Measurements from ENCODE around the gene JTB. TPM values are rescaled to one million over a fixed set of nuclear protein-coding genes. Genes with fewer than 3 reads are reported as not detected.
"Not testable (repeated sequence)": the region's sequence is repeated elsewhere in the genome, so short reads cannot be mapped to it uniquely, and the experiment has no call there.

JTB gene
- total RNA-seq, 1 donor = 162 TPM

GRCh38 chr1:154000420-154000819, 22.9 kb upstream of the JTB start:
- TF ChIP-seq CTCF (IDR thresholded peaks at IDR 0.05; ENCODE audit: extremely low read depth, low read depth, low read length) = no peak
- Histone ChIP-seq H3K4me1 (ENCODE audit: insufficient read depth, low read length) (peaks cover 5% of the 10 kb centered on the region), H3K79me2 (ENCODE audit: insufficient read depth, low read length) (no peaks in the 10 kb centered on the region), H3K4me2 (ENCODE audit: insufficient read depth, low read length) (no peak overlapping the region), H3K27me3 (ENCODE audit: insufficient read depth, low read length) (no peaks in the 10 kb centered on the region), H3K9me3 (ENCODE audit: low read depth, low read length) (no peaks in the 10 kb centered on the region), H3K27ac (ENCODE audit: low read depth, low read length) (no peak overlapping the region), H3K4me3 (ENCODE audit: insufficient read depth, low read length) (no peak overlapping the region), H3K36me3 (ENCODE audit: insufficient read depth, low read length) (peaks cover 4% of the 10 kb centered on the region), H4K20me1 (ENCODE audit: insufficient read depth, low read length) (no peaks in the 10 kb centered on the region), H2AFZ (ENCODE audit: low read length) (no peak overlapping the region)
- no peak for DNase-seq (ENCODE audit: insufficient read length, low spot score, missing footprints)

- H2AFZ ChIP-seq (ENCODE audit: low read length); H3K4me3 ChIP-seq (ENCODE audit: insufficient read depth, low read length); H3K9me3 ChIP-seq (ENCODE audit: low read depth, low read length); H3K27ac ChIP-seq (ENCODE audit: low read depth, low read length); H4K20me1 ChIP-seq (ENCODE audit: insufficient read depth, low read length); H3K79me2 ChIP-seq (ENCODE audit: insufficient read depth, low read length); DNase-seq (ENCODE audit: insufficient read length, low spot score, missing footprints); H3K27me3 ChIP-seq (ENCODE audit: insufficient read depth, low read length); H3K4me2 ChIP-seq (ENCODE audit: insufficient read depth, low read length): not testable (repeated sequence)
- Histone ChIP-seq H3K36me3 (ENCODE audit: insufficient read depth, low read length) (peaks cover 26% of the 10 kb centered on the region), H3K4me1 (ENCODE audit: insufficient read depth, low read length) (peaks cover 14% of the 10 kb centered on the region)
Observed at GRCh38 chr1:153996882-153997281, 19.4 kb upstream of the JTB start.

GRCh38 chr1:153995640-153996039, 18.2 kb upstream of the JTB start:
- H4K20me1 ChIP-seq (ENCODE audit: insufficient read depth, low read length) = peaks cover 10% of the 10 kb centered on the region
- DNase-seq (ENCODE audit: insufficient read length, low spot score, missing footprints) = no peak
- H3K4me1 ChIP-seq (ENCODE audit: insufficient read depth, low read length) = peaks cover 14% of the 10 kb centered on the region
- H3K4me2 ChIP-seq (ENCODE audit: insufficient read depth, low read length) = no peak overlapping the region
- H3K27me3 ChIP-seq (ENCODE audit: insufficient read depth, low read length) = no peaks in the 10 kb centered on the region
- H3K9me3 ChIP-seq (ENCODE audit: low read depth, low read length) = no peaks in the 10 kb centered on the region
- TF ChIP-seq CTCF (IDR thresholded peaks at IDR 0.05; ENCODE audit: extremely low read depth, low read depth, low read length) = no peak
- H3K36me3 ChIP-seq (ENCODE audit: insufficient read depth, low read length) = peaks cover 28% of the 10 kb centered on the region
- no peak overlapping the region for H3K4me3 ChIP-seq (ENCODE audit: insufficient read depth, low read length)
- no peak overlapping the region for H3K27ac ChIP-seq (ENCODE audit: low read depth, low read length)
- peaks cover 15% of the 10 kb centered on the region for H3K79me2 ChIP-seq (ENCODE audit: insufficient read depth, low read length)
- no peak overlapping the region for H2AFZ ChIP-seq (ENCODE audit: low read length)

- no peak overlapping the region for H3K4me2 ChIP-seq (ENCODE audit: insufficient read depth, low read length)
- TF ChIP-seq CTCF (IDR thresholded peaks at IDR 0.05; ENCODE audit: extremely low read depth, low read depth, low read length) = no peak
- H3K9me3 ChIP-seq (ENCODE audit: low read depth, low read length) = no peaks in the 10 kb centered on the region
- peaks cover 16% of the 10 kb centered on the region for H3K79me2 ChIP-seq (ENCODE audit: insufficient read depth, low read length)
- H4K20me1 ChIP-seq (ENCODE audit: insufficient read depth, low read length) = peaks cover 10% of the 10 kb centered on the region
- H3K36me3 ChIP-seq (ENCODE audit: insufficient read depth, low read length) = peaks cover 28% of the 10 kb centered on the region
- H3K4me3 ChIP-seq (ENCODE audit: insufficient read depth, low read length) = no peak overlapping the region
- H3K27ac ChIP-seq (ENCODE audit: low read depth, low read length) = no peak overlapping the region
- peaks cover 14% of the 10 kb centered on the region for H3K4me1 ChIP-seq (ENCODE audit: insufficient read depth, low read length)
- no peaks in the 10 kb centered on the region for H3K27me3 ChIP-seq (ENCODE audit: insufficient read depth, low read length)
- no peak overlapping the region for H2AFZ ChIP-seq (ENCODE audit: low read length)
- DNase-seq (ENCODE audit: insufficient read length, low spot score, missing footprints) = no peak
Observed at GRCh38 chr1:153995202-153995601, 17.7 kb upstream of the JTB start.
